ENCODE measurements around the gene CYP2B6. TPM values are rescaled to one million over a fixed set of nuclear protein-coding genes. Genes with fewer than 3 reads are reported as not detected.
"Not testable (repeated sequence)": the region's sequence is repeated elsewhere in the genome, so short reads cannot be mapped to it uniquely, and the experiment has no call there.

The CYP2B6 gene
- polyA plus RNA-seq, 1 donor from 2014 or later, result not detected

- no peak for TF ChIP-seq EP300 (conservative IDR thresholded peaks at IDR 0.05; ENCODE audit: poor library complexity, severe bottlenecking)
Observed at GRCh38 chr19:40976134-40976533, 14.9 kb upstream of the CYP2B6 start (continued).

- Histone ChIP-seq H3K9ac (ENCODE audit: low read length) (no peak overlapping the region), H3F3A (ENCODE audit: insufficient read depth, low read length, poor library complexity, severe bottlenecking) (no peaks in the 10 kb centered on the region), H3K79me2 (replicated peaks; ENCODE audit: insufficient read depth, low read length) (no peaks in the 10 kb centered on the region), H2AFZ (ENCODE audit: low read depth, low read length) (no peak overlapping the region), H3K36me3 (ENCODE audit: insufficient read depth, low read length) (no peaks in the 10 kb centered on the region), H3K4me3 (ENCODE audit: low read length) (no peak overlapping the region), H4K20me1 (ENCODE audit: insufficient read depth) (no peaks in the 10 kb centered on the region), H3K27ac (ENCODE audit: low read length) (no peak overlapping the region), H3K4me2 (ENCODE audit: low read length) (no peak overlapping the region), H3K9me3 (ENCODE audit: low read length) (no peaks in the 10 kb centered on the region), H3K27me3 (ENCODE audit: insufficient read depth, low read depth, low read length) (no peaks in the 10 kb centered on the region), H3K9me2 (ENCODE audit: insufficient read depth, low read length) (no peaks in the 10 kb centered on the region)
- TF ChIP-seq, protein P1, sequence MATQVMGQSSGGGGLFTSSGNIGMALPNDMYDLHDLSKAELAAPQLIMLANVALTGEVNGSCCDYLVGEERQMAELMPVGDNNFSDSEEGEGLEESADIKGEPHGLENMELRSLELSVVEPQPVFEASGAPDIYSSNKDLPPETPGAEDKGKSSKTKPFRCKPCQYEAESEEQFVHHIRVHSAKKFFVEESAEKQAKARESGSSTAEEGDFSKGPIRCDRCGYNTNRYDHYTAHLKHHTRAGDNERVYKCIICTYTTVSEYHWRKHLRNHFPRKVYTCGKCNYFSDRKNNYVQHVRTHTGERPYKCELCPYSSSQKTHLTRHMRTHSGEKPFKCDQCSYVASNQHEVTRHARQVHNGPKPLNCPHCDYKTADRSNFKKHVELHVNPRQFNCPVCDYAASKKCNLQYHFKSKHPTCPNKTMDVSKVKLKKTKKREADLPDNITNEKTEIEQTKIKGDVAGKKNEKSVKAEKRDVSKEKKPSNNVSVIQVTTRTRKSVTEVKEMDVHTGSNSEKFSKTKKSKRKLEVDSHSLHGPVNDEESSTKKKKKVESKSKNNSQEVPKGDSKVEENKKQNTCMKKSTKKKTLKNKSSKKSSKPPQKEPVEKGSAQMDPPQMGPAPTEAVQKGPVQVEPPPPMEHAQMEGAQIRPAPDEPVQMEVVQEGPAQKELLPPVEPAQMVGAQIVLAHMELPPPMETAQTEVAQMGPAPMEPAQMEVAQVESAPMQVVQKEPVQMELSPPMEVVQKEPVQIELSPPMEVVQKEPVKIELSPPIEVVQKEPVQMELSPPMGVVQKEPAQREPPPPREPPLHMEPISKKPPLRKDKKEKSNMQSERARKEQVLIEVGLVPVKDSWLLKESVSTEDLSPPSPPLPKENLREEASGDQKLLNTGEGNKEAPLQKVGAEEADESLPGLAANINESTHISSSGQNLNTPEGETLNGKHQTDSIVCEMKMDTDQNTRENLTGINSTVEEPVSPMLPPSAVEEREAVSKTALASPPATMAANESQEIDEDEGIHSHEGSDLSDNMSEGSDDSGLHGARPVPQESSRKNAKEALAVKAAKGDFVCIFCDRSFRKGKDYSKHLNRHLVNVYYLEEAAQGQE (IDR thresholded peaks at IDR 0.05; ENCODE audit: borderline replicate concordance), result no peak
- TF ChIP-seq RAD21 (conservative IDR thresholded peaks at IDR 0.05), result no peak
- TF ChIP-seq EZH2 (IDR thresholded peaks at IDR 0.05; ENCODE audit: borderline replicate concordance, insufficient read depth, low read length, poor library complexity, severe bottlenecking), result no peak
- TF ChIP-seq SMC3 (conservative IDR thresholded peaks at IDR 0.05; ENCODE audit: poor library complexity), result no peak
- no peak for TF ChIP-seq EP300 (conservative IDR thresholded peaks at IDR 0.05; ENCODE audit: poor library complexity, severe bottlenecking)
- TF ChIP-seq POLR2AphosphoS5 (IDR thresholded peaks at IDR 0.05), result no peak
- TF ChIP-seq, protein P2, sequence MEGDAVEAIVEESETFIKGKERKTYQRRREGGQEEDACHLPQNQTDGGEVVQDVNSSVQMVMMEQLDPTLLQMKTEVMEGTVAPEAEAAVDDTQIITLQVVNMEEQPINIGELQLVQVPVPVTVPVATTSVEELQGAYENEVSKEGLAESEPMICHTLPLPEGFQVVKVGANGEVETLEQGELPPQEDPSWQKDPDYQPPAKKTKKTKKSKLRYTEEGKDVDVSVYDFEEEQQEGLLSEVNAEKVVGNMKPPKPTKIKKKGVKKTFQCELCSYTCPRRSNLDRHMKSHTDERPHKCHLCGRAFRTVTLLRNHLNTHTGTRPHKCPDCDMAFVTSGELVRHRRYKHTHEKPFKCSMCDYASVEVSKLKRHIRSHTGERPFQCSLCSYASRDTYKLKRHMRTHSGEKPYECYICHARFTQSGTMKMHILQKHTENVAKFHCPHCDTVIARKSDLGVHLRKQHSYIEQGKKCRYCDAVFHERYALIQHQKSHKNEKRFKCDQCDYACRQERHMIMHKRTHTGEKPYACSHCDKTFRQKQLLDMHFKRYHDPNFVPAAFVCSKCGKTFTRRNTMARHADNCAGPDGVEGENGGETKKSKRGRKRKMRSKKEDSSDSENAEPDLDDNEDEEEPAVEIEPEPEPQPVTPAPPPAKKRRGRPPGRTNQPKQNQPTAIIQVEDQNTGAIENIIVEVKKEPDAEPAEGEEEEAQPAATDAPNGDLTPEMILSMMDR (IDR thresholded peaks at IDR 0.05; ENCODE audit: poor library complexity, severe bottlenecking), result no peak
- TF ChIP-seq TAF1 (IDR thresholded peaks at IDR 0.05; ENCODE audit: low read depth), result no peak
- TF ChIP-seq MXI1 (conservative IDR thresholded peaks at IDR 0.05; ENCODE audit: poor library complexity, severe bottlenecking), result no peak
Observed at GRCh38 chr19:40976724-40977123, 14.4 kb upstream of the CYP2B6 start.

- not testable (repeated sequence) for H3K79me2 ChIP-seq (replicated peaks; ENCODE audit: insufficient read depth, low read length); H3K9ac ChIP-seq (ENCODE audit: low read length); H3K9me3 ChIP-seq (ENCODE audit: low read length); H3K9me2 ChIP-seq (ENCODE audit: insufficient read depth, low read length); H3F3A ChIP-seq (ENCODE audit: insufficient read depth, low read length, poor library complexity, severe bottlenecking); H3K4me3 ChIP-seq (ENCODE audit: low read length); H3K27me3 ChIP-seq (ENCODE audit: insufficient read depth, low read depth, low read length); H4K20me1 ChIP-seq (ENCODE audit: insufficient read depth); H3K36me3 ChIP-seq (ENCODE audit: insufficient read depth, low read length); H3K4me2 ChIP-seq (ENCODE audit: low read length); H3K27ac ChIP-seq (ENCODE audit: low read length); H2AFZ ChIP-seq (ENCODE audit: low read depth, low read length)
Observed at GRCh38 chr19:40979759-40980158, 11.3 kb upstream of the CYP2B6 start.

DNA sequence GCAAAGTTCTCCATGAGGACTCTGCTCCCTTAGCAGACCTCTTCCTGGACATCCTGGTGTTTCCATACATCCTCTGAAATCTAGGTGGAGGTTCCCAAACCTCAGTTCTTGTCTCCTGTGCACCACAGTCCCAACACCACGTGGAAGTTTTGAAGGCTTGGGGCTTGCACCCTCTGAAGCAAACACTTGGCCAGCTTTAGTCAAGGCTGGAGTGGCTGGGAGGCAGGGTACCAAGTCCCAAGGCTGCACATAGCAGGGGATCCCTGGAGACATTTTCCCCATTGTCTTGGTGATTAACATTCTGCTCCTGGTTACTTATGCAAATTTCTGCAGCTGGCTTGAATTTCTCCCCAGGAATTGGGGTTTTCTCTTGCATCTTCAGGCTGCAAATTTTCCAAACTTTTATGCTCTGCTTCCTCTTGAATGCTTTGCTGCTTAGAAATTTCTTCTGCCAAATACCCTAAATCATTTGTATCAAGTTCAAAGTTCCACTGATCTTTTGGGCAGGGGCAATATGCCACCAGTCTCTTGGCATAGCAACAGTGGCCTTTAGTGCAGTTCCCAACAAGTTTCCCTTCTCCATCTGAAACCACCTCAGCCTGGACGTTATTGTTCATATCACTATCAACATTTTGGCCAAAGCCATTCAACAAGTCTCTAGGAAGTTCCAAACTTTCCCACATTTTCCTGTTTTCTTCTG is 10.2 kb upstream of the CYP2B6 start:
- not testable (repeated sequence) for H2AFZ ChIP-seq (ENCODE audit: low read depth, low read length); H3K79me2 ChIP-seq (replicated peaks; ENCODE audit: insufficient read depth, low read length); H3K9me3 ChIP-seq (ENCODE audit: low read length); H3K4me2 ChIP-seq (ENCODE audit: low read length); H3K27me3 ChIP-seq (ENCODE audit: insufficient read depth, low read depth, low read length); H4K20me1 ChIP-seq (ENCODE audit: insufficient read depth); H3K9me2 ChIP-seq (ENCODE audit: insufficient read depth, low read length); H3K27ac ChIP-seq (ENCODE audit: low read length); H3F3A ChIP-seq (ENCODE audit: insufficient read depth, low read length, poor library complexity, severe bottlenecking); H3K36me3 ChIP-seq (ENCODE audit: insufficient read depth, low read length); H3K4me3 ChIP-seq (ENCODE audit: low read length); H3K9ac ChIP-seq (ENCODE audit: low read length)
